Sigmoid colon (tissue), 4 donors: Measurements from ENCODE around the gene TTLL11.

ENCODE experiments used
- CTCF ChIP-seq, 4 experiments: fragments of 450-650 bp in 3 of 4; fragments of 200-600 bp in 1 of 4; IDR thresholded peaks; one replicate each; pipeline ENCODE4 v1.5.1; 2016 to 2019; ENCODE audit warnings: antibody characterized with exemption in 4 of 4, mild to moderate bottlenecking in 3 of 4, moderate library complexity in 2 of 4
- EP300 ChIP-seq, 4 donors: sonication (generic); formaldehyde crosslinking; IDR thresholded peaks; one replicate each; pipeline ENCODE4 v1.6.1; 2017; ENCODE audit warnings: antibody characterized with exemption in 4 of 4
- POLR2A ChIP-seq, 2 donors: fragments of 450-650 bp; IDR thresholded peaks; one replicate each; pipeline ENCODE4 v1.6.1; 2016; ENCODE audit warnings: antibody characterized with exemption in 2 of 2, mild to moderate bottlenecking in 2 of 2, moderate library complexity in 2 of 2
- POLR2AphosphoS5 ChIP-seq, 4 donors: sonication (generic); formaldehyde crosslinking; IDR thresholded peaks; one replicate each; pipeline ENCODE4 v1.6.1; 2017; ENCODE audit warnings: antibody characterized with exemption in 4 of 4

- no peak for TF ChIP-seq CTCF (IDR thresholded peaks at IDR 0.05)
- no peak for TF ChIP-seq POLR2AphosphoS5 (IDR thresholded peaks at IDR 0.05)
- TF ChIP-seq POLR2A (IDR thresholded peaks at IDR 0.05): no peak
- no peak for TF ChIP-seq EP300 (IDR thresholded peaks at IDR 0.05)
Measured at GRCh38 chr9:121924700-121925099, 168.4 kb downstream of the TTLL11 start.
